Liver (tissue), 9 donors: ENCODE results near the gene FBXO24. TPM values are rescaled to one million over a fixed set of nuclear protein-coding genes. Genes with fewer than 3 reads are reported as not detected.
A peak's percentile ranks its signal among the peaks of the same experiment; 100 is the strongest.

Source experiments
- DNase-seq: peaks from one replicate; pipeline ENCODE4 v3.0.0-alpha.2; 2017; ENCODE audit warnings: low spot score
- H3K27ac ChIP-seq, 2 donors: one replicate each; pipeline ENCODE4 v1.7.0; 2013; ENCODE audit warnings: inconsistent platforms in 2 of 2, low read length in 2 of 2, control low read depth in 1 of 2, low read depth in 1 of 2, mild to moderate bottlenecking in 1 of 2
- H3K27me3 ChIP-seq, 4 donors: one replicate each; pipeline versions ENCODE4 v1.6.1 to v1.7.0; 2013; ENCODE audit warnings: low read length in 3 of 4, inconsistent platforms in 1 of 4, mild to moderate bottlenecking in 1 of 4, moderate library complexity in 1 of 4; ENCODE audit not compliant: control insufficient read depth in 4 of 4, insufficient read depth in 4 of 4
- H3K36me3 ChIP-seq, 4 donors: one replicate each; pipeline versions ENCODE4 v1.6.1 to v1.7.0; 2013; ENCODE audit warnings: low read length in 3 of 4, mild to moderate bottlenecking in 3 of 4, low read depth in 1 of 4, moderate library complexity in 1 of 4; ENCODE audit not compliant: control insufficient read depth in 4 of 4, insufficient read depth in 3 of 4
- H3K4me1 ChIP-seq, 4 donors: one replicate each; pipeline versions ENCODE4 v1.6.1 to v1.7.0; 2013; ENCODE audit warnings: low read length in 3 of 4, mild to moderate bottlenecking in 3 of 4, moderate library complexity in 1 of 4; ENCODE audit not compliant: control insufficient read depth in 4 of 4, insufficient read depth in 4 of 4
- H3K4me3 ChIP-seq, 3 donors: one replicate each; pipeline versions ENCODE4 v1.6.1 to v1.7.0; 2013; ENCODE audit warnings: low read length in 3 of 3, control low read depth in 1 of 3, low read depth in 1 of 3, mild to moderate bottlenecking in 1 of 3
- H3K9ac ChIP-seq, 2 donors: one replicate each; pipeline ENCODE4 v1.7.0; 2013; ENCODE audit warnings: low read length in 2 of 2, mild to moderate bottlenecking in 2 of 2, moderate library complexity in 2 of 2, control low read depth in 1 of 2, low read depth in 1 of 2
- H3K9me3 ChIP-seq, 4 donors: one replicate each; pipeline versions ENCODE4 v1.6.1 to v1.7.0; 2013; ENCODE audit warnings: low read length in 3 of 4; ENCODE audit not compliant: control insufficient read depth in 4 of 4
- ATF3 ChIP-seq: IDR thresholded peaks from 2 replicates; pipeline ENCODE4 v1.6.1; 2016; ENCODE audit warnings: antibody characterized with exemption
- EGR1 ChIP-seq, 2 donors: IDR thresholded peaks; 2 replicates each; pipeline ENCODE4 v1.6.1; 2016 to 2018; ENCODE audit warnings: antibody characterized with exemption in 2 of 2, low read depth in 2 of 2
- FOXA1 ChIP-seq: IDR thresholded peaks from 2 replicates; pipeline ENCODE4 v1.6.1; 2016; ENCODE audit warnings: antibody characterized with exemption
- FOXA2 ChIP-seq: IDR thresholded peaks from 2 replicates; pipeline ENCODE4 v1.6.1; 2016; ENCODE audit warnings: antibody characterized with exemption
- GABPA ChIP-seq, 2 donors: IDR thresholded peaks in 1 of 2; conservative IDR thresholded peaks in 1 of 2; 2 replicates each; pipeline ENCODE4 v1.6.1; 2016; ENCODE audit warnings: antibody characterized with exemption in 2 of 2, mild to moderate bottlenecking in 1 of 2, moderate library complexity in 1 of 2
- HNF4G ChIP-seq: IDR thresholded peaks from 2 replicates; pipeline ENCODE4 v1.6.1; 2016; ENCODE audit warnings: antibody characterized with exemption
- MAX ChIP-seq: IDR thresholded peaks from 2 replicates; pipeline ENCODE4 v1.6.1; 2016; ENCODE audit warnings: antibody characterized with exemption
- NR2F2 ChIP-seq: IDR thresholded peaks from 2 replicates; pipeline ENCODE4 v1.6.1; 2016; ENCODE audit warnings: antibody characterized with exemption
- SP1 ChIP-seq: IDR thresholded peaks from 2 replicates; pipeline ENCODE4 v1.6.1; 2018; ENCODE audit warnings: antibody characterized with exemption, mild to moderate bottlenecking
- YY1 ChIP-seq: IDR thresholded peaks from 2 replicates; pipeline ENCODE4 v1.6.1; 2016; ENCODE audit warnings: antibody characterized with exemption, mild to moderate bottlenecking
- WGBS: extraction: QIAGEN DNeasy Blood & Tissue Kit; methylation state at CpG from one replicate; pipeline ENCODE4 v1.1.7; 2013; 5-methylcytosine and 5-hydroxymethylcytosine counted together
- polyA plus RNA-seq, 2 donors: library from polyadenylated mRNA; stranded (reverse) in 1 of 2; unstranded in 1 of 2; fragments of 200-250 nt in 1 of 2; fragments of >200 nt in 1 of 2; fragmentation: Nextera tagmentation in 1 of 2; extraction: Ambion mirVana in 1 of 2; gene quantifications; one replicate each; pipeline versions ENCODE4 v1.2.1 to v1.2.3, GENCODE V29; 2013 to 2015
- total RNA-seq, 2 donors: library from RNA; depleted of rRNA; stranded (reverse); fragments of >200 nt; gene quantifications; one replicate each; pipeline ENCODE4 v1.2.3, GENCODE V29; 2014
- TF ChIP-seq, protein P1 (sequence below): fragments of 150-350 bp; IDR thresholded peaks from 2 replicates; pipeline ENCODE4 v1.5.1; 2017; ENCODE audit warnings: improper control_type of control experiment, low read depth, low read length; ENCODE audit not compliant: missing input control
- TF ChIP-seq, protein P2 (sequence below): IDR thresholded peaks from 2 replicates; pipeline ENCODE4 v1.6.1; 2016; ENCODE audit warnings: antibody characterized with exemption, mild to moderate bottlenecking
- TF ChIP-seq, protein P3 (sequence below): IDR thresholded peaks from 2 replicates; pipeline ENCODE4 v1.6.1; 2016; ENCODE audit warnings: antibody characterized with exemption
- donor health status: healthy.
- donor health status: healthy.
- donor health status: healthy.
- donor health status: healthy.
- donor health status: healthy.

The FBXO24 gene
- total and polyA plus RNA-seq, 4 donors: 0.25 to 1.3 (median 0.50) TPM

DNA sequence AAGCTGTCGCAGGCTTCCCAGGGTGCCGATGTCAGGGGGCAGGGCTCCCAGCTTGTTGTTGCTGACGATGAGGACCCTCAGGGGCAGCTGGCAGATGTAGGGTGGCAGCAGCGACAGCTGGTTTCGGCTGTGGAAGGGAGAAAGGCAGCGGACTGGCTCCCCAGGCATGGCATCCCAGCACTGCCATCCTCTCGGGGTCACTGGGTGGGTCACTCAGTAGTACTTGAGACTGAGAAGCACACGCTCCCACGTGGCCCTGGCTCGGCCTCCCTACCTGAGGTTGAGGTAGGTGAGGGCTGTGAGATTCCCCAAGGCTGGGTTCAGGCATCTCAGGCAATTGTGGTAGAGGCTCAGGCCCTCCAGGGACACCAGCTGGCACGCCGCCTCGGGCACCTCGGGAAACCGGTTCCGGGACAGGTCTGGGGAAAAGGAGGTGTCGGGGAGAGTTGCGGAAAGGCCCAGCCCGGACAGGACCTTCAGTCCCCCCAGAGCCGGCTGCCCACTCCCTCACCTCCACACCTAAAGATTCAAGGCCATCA is 4.0 kb upstream of the FBXO24 start:
- Histone ChIP-seq H3K9ac (no peak overlapping the region), H3K36me3 (peaks cover 25 to 46% (median 28%) of the 10 kb centered on the region in 4 donors), H3K9me3 (no peaks in the 10 kb centered on the region), H3K27ac (no peak overlapping the region), H3K4me3 (no peak overlapping the region), H3K27me3 (no peaks in the 10 kb centered on the region), H3K4me1 (peaks cover 2 to 36% (median 23%) of the 10 kb centered on the region in 4 donors)
- TF ChIP-seq FOXA2 (no peak), EGR1 (IDR thresholded peaks at IDR 0.05; ENCODE audit: low read depth in 2 of 2) (no peak), NR2F2 (no peak)
- TF ChIP-seq, protein P1, sequence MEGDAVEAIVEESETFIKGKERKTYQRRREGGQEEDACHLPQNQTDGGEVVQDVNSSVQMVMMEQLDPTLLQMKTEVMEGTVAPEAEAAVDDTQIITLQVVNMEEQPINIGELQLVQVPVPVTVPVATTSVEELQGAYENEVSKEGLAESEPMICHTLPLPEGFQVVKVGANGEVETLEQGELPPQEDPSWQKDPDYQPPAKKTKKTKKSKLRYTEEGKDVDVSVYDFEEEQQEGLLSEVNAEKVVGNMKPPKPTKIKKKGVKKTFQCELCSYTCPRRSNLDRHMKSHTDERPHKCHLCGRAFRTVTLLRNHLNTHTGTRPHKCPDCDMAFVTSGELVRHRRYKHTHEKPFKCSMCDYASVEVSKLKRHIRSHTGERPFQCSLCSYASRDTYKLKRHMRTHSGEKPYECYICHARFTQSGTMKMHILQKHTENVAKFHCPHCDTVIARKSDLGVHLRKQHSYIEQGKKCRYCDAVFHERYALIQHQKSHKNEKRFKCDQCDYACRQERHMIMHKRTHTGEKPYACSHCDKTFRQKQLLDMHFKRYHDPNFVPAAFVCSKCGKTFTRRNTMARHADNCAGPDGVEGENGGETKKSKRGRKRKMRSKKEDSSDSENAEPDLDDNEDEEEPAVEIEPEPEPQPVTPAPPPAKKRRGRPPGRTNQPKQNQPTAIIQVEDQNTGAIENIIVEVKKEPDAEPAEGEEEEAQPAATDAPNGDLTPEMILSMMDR: no peak
- no peak for DNase-seq
- 92% methylated on average over 20 of the region's 20 CpGs for WGBS

GRCh38 chr7:100582650-100583049 is 3.5 kb upstream of the FBXO24 start:
- Histone ChIP-seq H3K27me3 (no peaks in the 10 kb centered on the region), H3K36me3 (peaks cover 23 to 43% (median 26%) of the 10 kb centered on the region in 4 donors), H3K4me1 (peaks cover 2 to 38% (median 23%) of the 10 kb centered on the region in 4 donors), H3K27ac (peak overlapping the region; percentile 69 to 97), H3K9ac (no peak overlapping the region), H3K4me3 (no peak overlapping the region), H3K9me3 (no peaks in the 10 kb centered on the region)
- TF ChIP-seq, protein P2, sequence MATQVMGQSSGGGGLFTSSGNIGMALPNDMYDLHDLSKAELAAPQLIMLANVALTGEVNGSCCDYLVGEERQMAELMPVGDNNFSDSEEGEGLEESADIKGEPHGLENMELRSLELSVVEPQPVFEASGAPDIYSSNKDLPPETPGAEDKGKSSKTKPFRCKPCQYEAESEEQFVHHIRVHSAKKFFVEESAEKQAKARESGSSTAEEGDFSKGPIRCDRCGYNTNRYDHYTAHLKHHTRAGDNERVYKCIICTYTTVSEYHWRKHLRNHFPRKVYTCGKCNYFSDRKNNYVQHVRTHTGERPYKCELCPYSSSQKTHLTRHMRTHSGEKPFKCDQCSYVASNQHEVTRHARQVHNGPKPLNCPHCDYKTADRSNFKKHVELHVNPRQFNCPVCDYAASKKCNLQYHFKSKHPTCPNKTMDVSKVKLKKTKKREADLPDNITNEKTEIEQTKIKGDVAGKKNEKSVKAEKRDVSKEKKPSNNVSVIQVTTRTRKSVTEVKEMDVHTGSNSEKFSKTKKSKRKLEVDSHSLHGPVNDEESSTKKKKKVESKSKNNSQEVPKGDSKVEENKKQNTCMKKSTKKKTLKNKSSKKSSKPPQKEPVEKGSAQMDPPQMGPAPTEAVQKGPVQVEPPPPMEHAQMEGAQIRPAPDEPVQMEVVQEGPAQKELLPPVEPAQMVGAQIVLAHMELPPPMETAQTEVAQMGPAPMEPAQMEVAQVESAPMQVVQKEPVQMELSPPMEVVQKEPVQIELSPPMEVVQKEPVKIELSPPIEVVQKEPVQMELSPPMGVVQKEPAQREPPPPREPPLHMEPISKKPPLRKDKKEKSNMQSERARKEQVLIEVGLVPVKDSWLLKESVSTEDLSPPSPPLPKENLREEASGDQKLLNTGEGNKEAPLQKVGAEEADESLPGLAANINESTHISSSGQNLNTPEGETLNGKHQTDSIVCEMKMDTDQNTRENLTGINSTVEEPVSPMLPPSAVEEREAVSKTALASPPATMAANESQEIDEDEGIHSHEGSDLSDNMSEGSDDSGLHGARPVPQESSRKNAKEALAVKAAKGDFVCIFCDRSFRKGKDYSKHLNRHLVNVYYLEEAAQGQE: no peak
- WGBS: 77% methylated on average over 11 of the region's 11 CpGs
- no peak for DNase-seq

- Histone ChIP-seq H3K9me3 (no peaks in the 10 kb centered on the region), H3K36me3 (peaks cover 17 to 35% (median 21%) of the 10 kb centered on the region in 4 donors), H3K9ac (peak overlapping the region in 1 of 2 donors; percentile 14), H3K4me3 (peak overlapping the region in 1 of 3 donors; percentile 77), H3K27me3 (no peaks in the 10 kb centered on the region), H3K4me1 (peaks cover 2 to 38% (median 23%) of the 10 kb centered on the region in 4 donors), H3K27ac (peak overlapping the region; percentile 69 to 97)
- DNase-seq: no peak
- 62% methylated on average over 23 of the region's 23 CpGs for WGBS
- TF ChIP-seq SP1 (no peak), GABPA (IDR thresholded peaks at IDR 0.05 in 1 of 2, conservative IDR thresholded peaks at IDR 0.05 in 1 of 2) (no peak), YY1 (no peak), MAX (no peak), EGR1 (IDR thresholded peaks at IDR 0.05; ENCODE audit: low read depth in 2 of 2) (no peak), ATF3 (no peak), FOXA1 (no peak), HNF4G (no peak)
- TF ChIP-seq, protein P1: no peak
- TF ChIP-seq, protein P3, sequence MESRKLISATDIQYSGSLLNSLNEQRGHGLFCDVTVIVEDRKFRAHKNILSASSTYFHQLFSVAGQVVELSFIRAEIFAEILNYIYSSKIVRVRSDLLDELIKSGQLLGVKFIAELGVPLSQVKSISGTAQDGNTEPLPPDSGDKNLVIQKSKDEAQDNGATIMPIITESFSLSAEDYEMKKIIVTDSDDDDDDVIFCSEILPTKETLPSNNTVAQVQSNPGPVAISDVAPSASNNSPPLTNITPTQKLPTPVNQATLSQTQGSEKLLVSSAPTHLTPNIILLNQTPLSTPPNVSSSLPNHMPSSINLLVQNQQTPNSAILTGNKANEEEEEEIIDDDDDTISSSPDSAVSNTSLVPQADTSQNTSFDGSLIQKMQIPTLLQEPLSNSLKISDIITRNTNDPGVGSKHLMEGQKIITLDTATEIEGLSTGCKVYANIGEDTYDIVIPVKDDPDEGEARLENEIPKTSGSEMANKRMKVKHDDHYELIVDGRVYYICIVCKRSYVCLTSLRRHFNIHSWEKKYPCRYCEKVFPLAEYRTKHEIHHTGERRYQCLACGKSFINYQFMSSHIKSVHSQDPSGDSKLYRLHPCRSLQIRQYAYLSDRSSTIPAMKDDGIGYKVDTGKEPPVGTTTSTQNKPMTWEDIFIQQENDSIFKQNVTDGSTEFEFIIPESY: no peak
These were observed 2.7 kb upstream of the FBXO24 start for GRCh38 chr7:100583132-100584053.
